GM23338 (cell line): ENCODE results near the gene SUSD3. TPM values are rescaled to one million over a fixed set of nuclear protein-coding genes. Genes with fewer than 3 reads are reported as not detected.

Experiments used
- ATAC-seq: fragments of 200-7000 bp; cut with Tn5 transposase; 3 replicates; pipeline ENCODE4 v1.9.1; 2020
- DNase-seq: peaks from one replicate; pipeline ENCODE4 v3.0.0-alpha.2; 2015; ENCODE audit warnings: low spot score
- H2AFZ ChIP-seq: fragments of 200-600 bp; sonication (generic); 2 replicates; pipeline ENCODE4 v1.8.0; 2016; ENCODE audit warnings: antibody characterized with exemption, mild to moderate bottlenecking, moderate library complexity
- H3F3A ChIP-seq: fragments of 200-600 bp; sonication (generic); replicated peaks from 2 replicates; pipeline ENCODE4 v1.8.0; 2017; ENCODE audit warnings: antibody characterized with exemption, mixed run types, low read depth
- H3K27ac ChIP-seq: fragments of 200-600 bp; sonication (generic); 2 replicates; pipeline ENCODE4 v1.6.1; 2016; ENCODE audit warnings: low read depth
- H3K27me3 ChIP-seq: fragments of 200-600 bp; sonication (generic); 2 replicates; pipeline ENCODE4 v1.8.0; 2016; ENCODE audit warnings: mild to moderate bottlenecking, mixed run types, moderate library complexity; ENCODE audit not compliant: insufficient read depth
- H3K36me3 ChIP-seq: fragments of 200-600 bp; sonication (generic); 2 replicates; pipeline ENCODE4 v1.8.0; 2016; ENCODE audit warnings: mild to moderate bottlenecking; ENCODE audit not compliant: insufficient read depth
- H3K4me1 ChIP-seq: fragments of 200-600 bp; sonication (generic); 2 replicates; pipeline ENCODE4 v1.8.0; 2016; ENCODE audit warnings: mild to moderate bottlenecking, moderate library complexity; ENCODE audit not compliant: insufficient read depth
- H3K4me2 ChIP-seq: fragments of 200-600 bp; sonication (generic); 2 replicates; pipeline ENCODE4 v1.7.1; 2017; ENCODE audit warnings: mixed run types
- H3K4me3 ChIP-seq: fragments of 200-600 bp; sonication (generic); 2 replicates; pipeline ENCODE4 v1.6.1; 2016; ENCODE audit warnings: mixed run types
- H3K79me2 ChIP-seq: fragments of 200-600 bp; sonication (generic); replicated peaks from 2 replicates; pipeline ENCODE4 v1.8.0; 2017; ENCODE audit warnings: mild to moderate bottlenecking; ENCODE audit not compliant: insufficient read depth
- H3K9me2 ChIP-seq: fragments of 200-600 bp; sonication (generic); 2 replicates; pipeline ENCODE4 v1.8.0; 2017; ENCODE audit not compliant: insufficient read depth
- H4K20me1 ChIP-seq: fragments of 200-600 bp; sonication (generic); replicated peaks from 2 replicates; pipeline ENCODE4 v1.8.0; 2017; ENCODE audit warnings: mild to moderate bottlenecking; ENCODE audit not compliant: insufficient read depth
- H3K27ac Mint-ChIP-seq: 2 replicates; pipeline ENCODE4 v1.8.0; 2020; ENCODE audit warnings: inconsistent platforms, mild to moderate bottlenecking, moderate library complexity, mixed read lengths
- H3K27me3 Mint-ChIP-seq: 3 replicates; pipeline ENCODE4 v1.8.0; 2022; ENCODE audit warnings: low read depth, mild to moderate bottlenecking, moderate library complexity, mixed read lengths, inconsistent platforms; ENCODE audit not compliant: insufficient read depth, poor library complexity
- H3K36me3 Mint-ChIP-seq: 3 replicates; pipeline ENCODE4 v1.8.0; 2021; ENCODE audit warnings: low read depth, mild to moderate bottlenecking, inconsistent platforms, moderate library complexity, mixed read lengths
- H3K4me1 Mint-ChIP-seq: 3 replicates; pipeline ENCODE4 v1.8.0; 2020; ENCODE audit warnings: mild to moderate bottlenecking, inconsistent platforms, mixed read lengths
- H3K4me3 Mint-ChIP-seq: 3 replicates; pipeline ENCODE4 v1.8.0; 2021; ENCODE audit warnings: moderate library complexity, mild to moderate bottlenecking, inconsistent platforms, mixed read lengths
- H3K9me3 Mint-ChIP-seq: 3 replicates; pipeline ENCODE4 v1.8.0; 2020; ENCODE audit warnings: moderate library complexity, mild to moderate bottlenecking, inconsistent platforms, mixed read lengths
- CREB1 ChIP-seq: fragments of 250-450 bp; sonication (Bioruptor Pico); IDR thresholded peaks from 2 replicates; pipeline ENCODE4 v1.5.0; 2020; ENCODE audit warnings: low read depth, mild to moderate bottlenecking, moderate library complexity
- EZH2 ChIP-seq: fragments of 200-600 bp; sonication (generic); IDR thresholded peaks from one replicate; pipeline ENCODE4 v1.8.0; 2017; ENCODE audit warnings: antibody characterized with exemption, mild to moderate bottlenecking, low read depth; ENCODE audit not compliant: unreplicated experiment
- EZH2phosphoT487 ChIP-seq: fragments of 200-600 bp; sonication (generic); IDR thresholded peaks from one replicate; pipeline ENCODE4 v1.8.1; 2018; ENCODE audit warnings: antibody characterized with exemption; ENCODE audit not compliant: unreplicated experiment
- JUNB ChIP-seq: IDR thresholded peaks from one replicate; pipeline ENCODE4 v1.6.1; 2016; ENCODE audit warnings: antibody characterized with exemption; ENCODE audit not compliant: unreplicated experiment
- NANOG ChIP-seq: IDR thresholded peaks from 2 replicates; pipeline ENCODE4 v1.6.1; 2016; ENCODE audit warnings: antibody characterized with exemption, borderline replicate concordance
- POLR2AphosphoS5 ChIP-seq: IDR thresholded peaks from 2 replicates; pipeline ENCODE4 v1.6.1; 2016; ENCODE audit warnings: antibody characterized with exemption, low read depth
- REST ChIP-seq: IDR thresholded peaks from one replicate; pipeline ENCODE4 v1.6.1; 2018; ENCODE audit warnings: antibody characterized with exemption; ENCODE audit not compliant: unreplicated experiment
- STAT1 ChIP-seq: IDR thresholded peaks from one replicate; pipeline ENCODE4 v1.6.1; 2016; ENCODE audit warnings: antibody characterized with exemption; ENCODE audit not compliant: unreplicated experiment
- ZNF114 ChIP-seq: fragments of 250-450 bp; sonication (Bioruptor Pico); IDR thresholded peaks from 2 replicates; pipeline ENCODE4 v1.5.0; 2020; ENCODE audit warnings: mild to moderate bottlenecking, moderate library complexity
- ZNF331 ChIP-seq: fragments of 250-450 bp; sonication (Bioruptor Pico); IDR thresholded peaks from 2 replicates; pipeline ENCODE4 v1.5.0; 2020; ENCODE audit warnings: low read depth, mild to moderate bottlenecking, moderate library complexity
- ZNF462 ChIP-seq: fragments of 250-450 bp; sonication (Bioruptor Pico); IDR thresholded peaks from 2 replicates; pipeline ENCODE4 v1.5.0; 2020; ENCODE audit warnings: mild to moderate bottlenecking, moderate library complexity
- polyA plus RNA-seq: library from polyadenylated mRNA; unstranded; fragments of >200 nt; fragmentation: Nextera tagmentation; extraction: Ambion mirVana; gene quantifications from 2 replicates; pipeline ENCODE4 v1.2.1, GENCODE V29; 2016
- total RNA-seq: library from RNA; depleted of rRNA; stranded (reverse); fragments of >200 nt; shearing (Covaris generic); gene quantifications from 2 replicates; pipeline ENCODE4 v1.2.3, GENCODE V29; 2014
- TF ChIP-seq, protein P1 (sequence below), 2 experiments: fragments of 200-600 bp in 1 of 2; sonication (generic) in 1 of 2; conservative IDR thresholded peaks; 2 replicates each; pipeline versions ENCODE4 v1.5.1 to v1.6.1; 2016 to 2017; ENCODE audit warnings: antibody characterized with exemption in 2 of 2, low read depth in 2 of 2, mild to moderate bottlenecking in 2 of 2, moderate library complexity in 1 of 2
- TF ChIP-seq, protein P2 (sequence below): IDR thresholded peaks from 2 replicates; pipeline ENCODE4 v1.6.1; 2016; ENCODE audit warnings: antibody characterized with exemption

The SUSD3 gene
- total and polyA plus RNA-seq, 2 experiments from 2014 or later: 6.9 to 20.1 TPM

- 0 out of 2 replicates have a peak, but pooled peaks cover 6% of the 10 kb centered on the region for H3K79me2 ChIP-seq
- Mint-ChIP-seq H3K4me3 (peak overlapping the region; percentile 80), H3K27me3 (peaks cover 23% of the 10 kb centered on the region), H3K4me1 (peaks cover 28% of the 10 kb centered on the region), H3K9me3 (no peaks in the 10 kb centered on the region), H3K36me3 (no peaks in the 10 kb centered on the region), H3K27ac (no peak overlapping the region; the same call in 1 of the 2 replicates)
- 0 out of 2 replicates have a peak, but pooled peaks cover 8% of the 10 kb centered on the region for H4K20me1 ChIP-seq
- H3F3A ChIP-seq: no peaks in the 10 kb centered on the region
- TF ChIP-seq ZNF114 (CRISPR knock-in tag) (no peak), EZH2phosphoT487 (no peak), STAT1 (no peak), NANOG (no peak), POLR2AphosphoS5 (no peak), ZNF331 (CRISPR knock-in tag) (no peak), CREB1 (CRISPR knock-in tag) (no peak), ZNF462 (CRISPR knock-in tag) (no peak), EZH2 (no peak), REST (no peak), JUNB (no peak)
- TF ChIP-seq, protein P1, sequence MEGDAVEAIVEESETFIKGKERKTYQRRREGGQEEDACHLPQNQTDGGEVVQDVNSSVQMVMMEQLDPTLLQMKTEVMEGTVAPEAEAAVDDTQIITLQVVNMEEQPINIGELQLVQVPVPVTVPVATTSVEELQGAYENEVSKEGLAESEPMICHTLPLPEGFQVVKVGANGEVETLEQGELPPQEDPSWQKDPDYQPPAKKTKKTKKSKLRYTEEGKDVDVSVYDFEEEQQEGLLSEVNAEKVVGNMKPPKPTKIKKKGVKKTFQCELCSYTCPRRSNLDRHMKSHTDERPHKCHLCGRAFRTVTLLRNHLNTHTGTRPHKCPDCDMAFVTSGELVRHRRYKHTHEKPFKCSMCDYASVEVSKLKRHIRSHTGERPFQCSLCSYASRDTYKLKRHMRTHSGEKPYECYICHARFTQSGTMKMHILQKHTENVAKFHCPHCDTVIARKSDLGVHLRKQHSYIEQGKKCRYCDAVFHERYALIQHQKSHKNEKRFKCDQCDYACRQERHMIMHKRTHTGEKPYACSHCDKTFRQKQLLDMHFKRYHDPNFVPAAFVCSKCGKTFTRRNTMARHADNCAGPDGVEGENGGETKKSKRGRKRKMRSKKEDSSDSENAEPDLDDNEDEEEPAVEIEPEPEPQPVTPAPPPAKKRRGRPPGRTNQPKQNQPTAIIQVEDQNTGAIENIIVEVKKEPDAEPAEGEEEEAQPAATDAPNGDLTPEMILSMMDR (conservative IDR thresholded peaks at IDR 0.05; ENCODE audit: low read depth in 2 of 2): no peak
- TF ChIP-seq, protein P2, sequence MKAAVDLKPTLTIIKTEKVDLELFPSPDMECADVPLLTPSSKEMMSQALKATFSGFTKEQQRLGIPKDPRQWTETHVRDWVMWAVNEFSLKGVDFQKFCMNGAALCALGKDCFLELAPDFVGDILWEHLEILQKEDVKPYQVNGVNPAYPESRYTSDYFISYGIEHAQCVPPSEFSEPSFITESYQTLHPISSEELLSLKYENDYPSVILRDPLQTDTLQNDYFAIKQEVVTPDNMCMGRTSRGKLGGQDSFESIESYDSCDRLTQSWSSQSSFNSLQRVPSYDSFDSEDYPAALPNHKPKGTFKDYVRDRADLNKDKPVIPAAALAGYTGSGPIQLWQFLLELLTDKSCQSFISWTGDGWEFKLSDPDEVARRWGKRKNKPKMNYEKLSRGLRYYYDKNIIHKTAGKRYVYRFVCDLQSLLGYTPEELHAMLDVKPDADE: no peak
- no peaks in the 10 kb centered on the region for H3K36me3 ChIP-seq
- peak overlapping the region; percentile 93 for H3K4me2 ChIP-seq
- ATAC-seq (peak; percentile 51), DNase-seq (peak; percentile 65)
- H2AFZ ChIP-seq: peak overlapping the region; percentile 90; the same call in 1 of the 2 replicates
- H3K27me3 ChIP-seq: peaks cover 9% of the 10 kb centered on the region
- H3K9me2 ChIP-seq: no peaks in the 10 kb centered on the region
- H3K4me1 ChIP-seq: peaks cover 12% of the 10 kb centered on the region
- H3K4me3 ChIP-seq: peak overlapping the region; percentile 87
- no peak overlapping the region; the same call in 1 of the 2 replicates for H3K27ac ChIP-seq
Measured at GRCh38 chr9:93133681-93134014, 75.1 kb downstream of the SUSD3 start.
